ENCODE measurements around the gene SLC9A9. TPM values are rescaled to one million over a fixed set of nuclear protein-coding genes. Genes with fewer than 3 reads are reported as not detected.
A peak's percentile ranks its signal among the peaks of the same experiment; 100 is the strongest.

SLC9A9 gene
- total RNA-seq, 4 donors from 2014 or later = 13.4 to 15.0 (median 14.4) TPM

DNA sequence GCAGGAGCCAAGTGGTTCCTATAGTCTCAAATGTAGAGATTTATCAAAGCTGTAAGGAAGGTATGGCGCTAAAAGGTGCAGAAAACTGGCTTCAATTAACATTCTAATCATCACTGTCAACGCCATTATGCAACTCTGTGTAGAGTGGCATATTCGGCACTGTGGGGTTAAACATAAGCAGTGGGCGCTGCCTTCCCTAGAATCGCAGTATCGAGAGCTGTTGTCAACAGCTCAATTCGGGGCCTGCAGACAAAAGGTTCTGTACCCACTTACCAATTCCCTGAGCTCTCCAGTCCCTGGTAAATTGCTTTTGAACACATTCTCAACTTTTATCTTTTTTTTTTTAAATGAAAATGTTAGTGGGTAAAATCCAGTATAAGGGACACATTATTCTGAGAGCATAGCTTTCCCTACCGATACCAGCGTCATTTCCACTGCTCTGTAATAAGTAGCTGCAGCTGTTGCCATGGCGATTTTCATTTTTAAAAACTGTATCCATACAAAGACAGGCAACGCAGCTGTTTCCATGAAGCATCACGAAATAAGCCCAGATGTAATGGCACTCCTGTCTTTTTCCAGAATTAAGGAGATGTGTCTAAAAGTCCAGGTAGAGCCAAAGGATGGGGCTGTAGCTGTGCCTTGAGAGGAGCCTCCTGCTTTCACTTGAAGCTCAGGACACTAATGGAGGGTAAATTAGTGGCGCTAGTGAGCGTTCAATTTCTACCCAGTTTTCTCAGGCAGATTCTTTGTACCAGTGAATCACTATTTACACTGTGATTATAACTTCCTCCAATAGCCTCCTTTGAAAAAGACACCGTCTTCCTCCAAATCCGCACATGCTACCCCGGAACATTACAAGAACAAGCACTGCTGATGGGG, 250.3 kb downstream of the SLC9A9 start:
- DNase-seq (ENCODE audit: extremely low spot score) = peak; percentile 39
- 86% methylated on average over 17 of the region's 17 CpGs for WGBS
- H3K9me3 ChIP-seq = no peaks in the 10 kb centered on the region
- intact Hi-C loops (cut with DNase I) = no loop called here
- H3K4me3 ChIP-seq = no peak overlapping the region
- TF ChIP-seq POLR2AphosphoS5 (IDR thresholded peaks at IDR 0.05) = no peak
- TF ChIP-seq EP300 (IDR thresholded peaks at IDR 0.05) = no peak
- TF ChIP-seq, protein P1, sequence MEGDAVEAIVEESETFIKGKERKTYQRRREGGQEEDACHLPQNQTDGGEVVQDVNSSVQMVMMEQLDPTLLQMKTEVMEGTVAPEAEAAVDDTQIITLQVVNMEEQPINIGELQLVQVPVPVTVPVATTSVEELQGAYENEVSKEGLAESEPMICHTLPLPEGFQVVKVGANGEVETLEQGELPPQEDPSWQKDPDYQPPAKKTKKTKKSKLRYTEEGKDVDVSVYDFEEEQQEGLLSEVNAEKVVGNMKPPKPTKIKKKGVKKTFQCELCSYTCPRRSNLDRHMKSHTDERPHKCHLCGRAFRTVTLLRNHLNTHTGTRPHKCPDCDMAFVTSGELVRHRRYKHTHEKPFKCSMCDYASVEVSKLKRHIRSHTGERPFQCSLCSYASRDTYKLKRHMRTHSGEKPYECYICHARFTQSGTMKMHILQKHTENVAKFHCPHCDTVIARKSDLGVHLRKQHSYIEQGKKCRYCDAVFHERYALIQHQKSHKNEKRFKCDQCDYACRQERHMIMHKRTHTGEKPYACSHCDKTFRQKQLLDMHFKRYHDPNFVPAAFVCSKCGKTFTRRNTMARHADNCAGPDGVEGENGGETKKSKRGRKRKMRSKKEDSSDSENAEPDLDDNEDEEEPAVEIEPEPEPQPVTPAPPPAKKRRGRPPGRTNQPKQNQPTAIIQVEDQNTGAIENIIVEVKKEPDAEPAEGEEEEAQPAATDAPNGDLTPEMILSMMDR (IDR thresholded peaks at IDR 0.05) = no peak
- no peak for TF ChIP-seq POLR2A (IDR thresholded peaks at IDR 0.05; ENCODE audit: low read depth)
- H3K4me1 ChIP-seq = peaks cover 0 to 3% (median 0%) of the 10 kb centered on the region in 4 donors
- H3K27me3 ChIP-seq = no peaks in the 10 kb centered on the region
- no peak overlapping the region for H3K27ac ChIP-seq (replicated peaks in 1 of 4)
- H3K36me3 ChIP-seq = no peaks in the 10 kb centered on the region

DNA sequence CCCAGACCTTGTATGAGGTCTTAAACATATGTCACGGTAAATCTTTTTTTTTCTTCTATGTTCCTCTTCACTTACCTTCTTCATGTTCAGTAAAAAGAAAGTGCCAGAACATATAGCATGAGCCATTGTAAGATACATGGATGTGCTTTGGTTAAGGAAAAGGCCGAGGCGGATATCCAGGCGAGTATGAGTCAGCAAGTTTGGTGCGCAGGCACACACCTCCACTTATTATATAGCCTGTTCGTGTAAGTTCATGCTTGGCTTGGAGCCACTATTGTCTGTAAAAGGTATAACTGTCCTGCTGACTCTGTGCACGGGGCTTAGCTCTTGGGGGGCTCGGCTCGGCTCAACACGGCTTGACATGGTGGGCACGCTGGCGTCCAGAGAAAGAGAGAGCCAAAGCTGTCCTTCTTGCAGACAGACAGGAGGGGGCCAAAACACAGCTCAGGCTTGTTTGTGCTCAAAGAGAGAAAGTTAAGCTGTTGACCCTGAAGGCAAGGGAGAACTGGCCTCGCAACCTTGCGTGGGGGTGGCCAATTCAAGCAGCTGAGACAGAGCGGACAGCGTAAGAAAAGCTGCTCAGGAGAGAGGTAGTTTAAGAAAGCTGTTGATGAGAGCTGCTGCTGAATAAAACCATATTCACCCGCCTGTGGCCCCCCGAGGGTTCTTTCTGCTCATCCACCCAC, 251.2 kb downstream of the SLC9A9 start:
- TF ChIP-seq, protein P1 (IDR thresholded peaks at IDR 0.05) = no peak
- no peak for TF ChIP-seq POLR2A (IDR thresholded peaks at IDR 0.05; ENCODE audit: low read depth)
- no peak for TF ChIP-seq EP300 (IDR thresholded peaks at IDR 0.05)
- no peak for TF ChIP-seq POLR2AphosphoS5 (IDR thresholded peaks at IDR 0.05)
- Histone ChIP-seq H3K36me3 (no peaks in the 10 kb centered on the region), H3K9me3 (no peaks in the 10 kb centered on the region), H3K4me3 (no peak overlapping the region), H3K27ac (replicated peaks in 1 of 4) (no peak overlapping the region), H3K27me3 (no peaks in the 10 kb centered on the region), H3K4me1 (peaks cover 0 to 3% (median 0%) of the 10 kb centered on the region in 4 donors)
- peak; percentile 45 for DNase-seq (ENCODE audit: extremely low spot score)
- WGBS = 86% methylated on average over 14 of the region's 18 CpGs
- intact Hi-C loops (cut with DNase I) = no loop called here

DNA sequence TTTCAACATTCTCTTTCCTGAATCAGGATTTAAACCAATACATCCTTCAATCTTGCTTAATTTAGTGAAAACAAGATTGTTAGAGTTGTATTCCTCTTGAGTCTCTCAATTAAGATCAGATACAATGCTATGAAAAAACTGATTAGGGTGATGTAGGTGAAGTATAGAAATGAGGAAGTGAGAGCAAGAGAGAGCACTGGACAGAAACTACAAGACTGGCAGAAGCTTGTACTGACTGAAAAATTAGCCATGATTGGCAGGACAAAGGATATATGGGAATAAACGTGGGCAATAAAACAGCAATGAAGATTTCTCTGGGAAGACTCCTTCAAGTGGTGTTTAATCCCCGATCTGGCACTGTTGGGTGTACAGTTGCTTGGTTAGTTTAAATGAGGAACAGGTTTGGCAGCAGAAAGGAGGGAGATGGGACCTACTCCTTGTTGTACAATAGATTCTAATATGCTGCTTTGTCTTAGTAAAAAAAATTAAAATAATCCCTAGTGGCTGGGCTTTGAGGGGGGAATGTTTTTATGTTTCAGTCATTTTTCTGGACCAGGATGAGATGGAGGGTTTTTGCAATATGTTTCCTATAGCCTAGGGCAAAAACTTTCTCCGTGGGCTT, 252.7 kb downstream of the SLC9A9 start:
- Histone ChIP-seq H3K27ac (replicated peaks in 1 of 4) (no peak overlapping the region), H3K4me3 (no peak overlapping the region), H3K4me1 (no peaks in the 10 kb centered on the region), H3K27me3 (no peaks in the 10 kb centered on the region), H3K36me3 (no peaks in the 10 kb centered on the region), H3K9me3 (no peaks in the 10 kb centered on the region)
- intact Hi-C loops (cut with DNase I) = no loop called here
- 76% methylated on average over 3 of the region's 3 CpGs for WGBS
- DNase-seq (ENCODE audit: extremely low spot score) = peak; percentile 8
- TF ChIP-seq, protein P1 (IDR thresholded peaks at IDR 0.05) = no peak
- no peak for TF ChIP-seq POLR2A (IDR thresholded peaks at IDR 0.05; ENCODE audit: low read depth)

DNA sequence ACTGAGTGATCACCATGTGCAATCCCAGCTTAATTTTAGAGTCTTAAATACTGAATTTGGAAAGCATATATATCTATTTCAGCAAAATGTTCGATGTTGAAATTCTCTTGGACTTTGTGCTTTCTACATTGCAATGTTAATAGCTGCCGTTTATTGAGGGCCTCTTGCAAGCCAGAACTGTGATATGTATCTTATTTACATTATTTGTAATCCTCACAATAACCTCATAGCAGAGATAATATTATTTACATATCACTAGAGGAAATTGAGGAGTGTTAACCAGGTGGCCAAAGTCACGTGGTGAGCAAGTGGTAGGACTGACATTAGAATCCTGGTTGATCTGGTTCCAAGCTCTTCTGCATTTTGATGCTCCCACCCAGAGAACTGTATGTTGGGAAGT, 254.1 kb downstream of the SLC9A9 start:
- Histone ChIP-seq H3K4me3 (no peak overlapping the region), H3K9me3 (no peaks in the 10 kb centered on the region), H3K27me3 (no peaks in the 10 kb centered on the region), H3K27ac (replicated peaks in 1 of 4) (no peak overlapping the region), H3K36me3 (no peaks in the 10 kb centered on the region), H3K4me1 (no peaks in the 10 kb centered on the region)
- intact Hi-C loops (cut with DNase I) = no loop called here
- WGBS = 87% methylated on average over 3 of the region's 3 CpGs
- no peak for DNase-seq (ENCODE audit: extremely low spot score)
- TF ChIP-seq EP300 (IDR thresholded peaks at IDR 0.05) (no peak), POLR2A (IDR thresholded peaks at IDR 0.05; ENCODE audit: low read depth) (no peak), POLR2AphosphoS5 (IDR thresholded peaks at IDR 0.05) (no peak)
- TF ChIP-seq, protein P1 (IDR thresholded peaks at IDR 0.05) = no peak

Data from esophagus muscularis mucosa (tissue), 4 donors.